GM12872 (cell line): ENCODE measurements around the gene MUS81.
A peak's percentile ranks its signal among the peaks of the same experiment; 100 is the strongest.

Experiments
- TF ChIP-seq, protein P1 (sequence below): IDR thresholded peaks from 3 replicates; pipeline ENCODE4 v1.5.1; 2011; ENCODE audit warnings: low read depth, mild to moderate bottlenecking, low read length, moderate library complexity; ENCODE audit not compliant: insufficient read depth

MUS81 gene

DNA sequence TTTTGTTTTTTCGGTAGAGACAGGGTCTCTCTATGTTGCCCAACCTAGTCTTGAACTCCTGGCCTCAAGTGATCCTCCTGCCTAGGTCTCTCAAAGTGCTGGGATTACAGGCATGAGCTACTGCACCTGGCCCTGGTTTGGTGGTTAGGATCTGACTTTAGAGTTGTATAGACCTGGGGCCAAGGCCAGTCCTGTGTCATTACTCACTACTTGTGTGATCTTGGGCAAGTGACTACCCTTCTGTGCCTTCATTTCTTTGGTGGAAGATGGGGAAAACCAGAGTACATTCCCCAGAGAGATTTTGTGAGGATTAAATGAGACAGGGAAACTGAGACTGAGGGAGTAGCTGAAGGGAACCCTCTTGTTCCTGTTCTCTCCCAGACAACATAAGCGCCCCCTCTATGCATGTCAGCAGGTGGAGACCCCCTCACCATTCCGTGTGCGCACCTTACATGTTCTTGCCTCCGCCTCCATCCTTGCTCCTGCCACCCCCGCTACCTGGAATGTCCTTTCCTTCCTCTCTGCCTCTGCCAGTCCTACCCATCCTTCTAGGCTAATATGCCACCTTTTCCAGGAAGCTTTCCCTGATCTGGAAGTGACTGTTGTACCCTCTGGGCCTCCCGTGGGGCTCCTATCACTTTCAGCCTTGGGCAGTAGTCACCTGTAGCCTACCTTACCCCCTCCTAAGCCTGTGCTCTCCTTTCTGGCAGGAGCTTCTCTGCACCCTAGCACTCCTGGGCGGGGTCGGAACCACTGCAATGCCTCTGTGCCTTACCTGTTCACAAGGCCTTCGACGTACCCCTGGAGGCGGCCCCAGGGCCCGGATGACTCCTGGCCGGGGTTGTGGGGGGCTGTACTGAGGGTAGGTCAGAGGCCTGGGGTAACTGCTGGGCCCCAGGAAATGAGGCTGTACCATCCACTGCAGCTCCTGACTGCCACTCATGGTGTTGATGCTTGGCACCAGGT is 36.1 kb downstream of the MUS81 start:
- TF ChIP-seq, protein P1, sequence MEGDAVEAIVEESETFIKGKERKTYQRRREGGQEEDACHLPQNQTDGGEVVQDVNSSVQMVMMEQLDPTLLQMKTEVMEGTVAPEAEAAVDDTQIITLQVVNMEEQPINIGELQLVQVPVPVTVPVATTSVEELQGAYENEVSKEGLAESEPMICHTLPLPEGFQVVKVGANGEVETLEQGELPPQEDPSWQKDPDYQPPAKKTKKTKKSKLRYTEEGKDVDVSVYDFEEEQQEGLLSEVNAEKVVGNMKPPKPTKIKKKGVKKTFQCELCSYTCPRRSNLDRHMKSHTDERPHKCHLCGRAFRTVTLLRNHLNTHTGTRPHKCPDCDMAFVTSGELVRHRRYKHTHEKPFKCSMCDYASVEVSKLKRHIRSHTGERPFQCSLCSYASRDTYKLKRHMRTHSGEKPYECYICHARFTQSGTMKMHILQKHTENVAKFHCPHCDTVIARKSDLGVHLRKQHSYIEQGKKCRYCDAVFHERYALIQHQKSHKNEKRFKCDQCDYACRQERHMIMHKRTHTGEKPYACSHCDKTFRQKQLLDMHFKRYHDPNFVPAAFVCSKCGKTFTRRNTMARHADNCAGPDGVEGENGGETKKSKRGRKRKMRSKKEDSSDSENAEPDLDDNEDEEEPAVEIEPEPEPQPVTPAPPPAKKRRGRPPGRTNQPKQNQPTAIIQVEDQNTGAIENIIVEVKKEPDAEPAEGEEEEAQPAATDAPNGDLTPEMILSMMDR, result no peak

DNA sequence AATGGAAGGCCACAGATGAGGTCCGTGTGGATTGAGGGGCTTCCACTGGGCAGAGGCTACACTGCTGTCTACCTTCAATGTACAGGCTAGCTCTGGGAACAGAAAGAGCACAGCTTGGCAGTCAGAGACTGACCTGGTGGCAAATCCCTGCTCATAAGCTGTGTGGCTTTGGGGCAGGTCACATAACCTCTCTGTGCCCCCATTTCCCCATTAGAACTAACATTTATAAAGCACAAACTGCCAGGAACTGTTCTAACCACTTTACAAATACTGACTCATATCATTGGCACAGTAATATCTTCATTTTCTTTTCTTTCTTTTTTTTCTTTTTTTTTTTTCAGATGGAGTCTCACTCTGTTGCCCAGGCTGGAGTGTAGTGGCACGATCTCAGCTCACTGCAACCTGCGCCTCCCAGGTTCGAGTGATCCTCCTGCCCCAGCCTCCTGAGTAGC is 36.8 kb downstream of the MUS81 start:
- TF ChIP-seq, protein P1, result no peak

DNA sequence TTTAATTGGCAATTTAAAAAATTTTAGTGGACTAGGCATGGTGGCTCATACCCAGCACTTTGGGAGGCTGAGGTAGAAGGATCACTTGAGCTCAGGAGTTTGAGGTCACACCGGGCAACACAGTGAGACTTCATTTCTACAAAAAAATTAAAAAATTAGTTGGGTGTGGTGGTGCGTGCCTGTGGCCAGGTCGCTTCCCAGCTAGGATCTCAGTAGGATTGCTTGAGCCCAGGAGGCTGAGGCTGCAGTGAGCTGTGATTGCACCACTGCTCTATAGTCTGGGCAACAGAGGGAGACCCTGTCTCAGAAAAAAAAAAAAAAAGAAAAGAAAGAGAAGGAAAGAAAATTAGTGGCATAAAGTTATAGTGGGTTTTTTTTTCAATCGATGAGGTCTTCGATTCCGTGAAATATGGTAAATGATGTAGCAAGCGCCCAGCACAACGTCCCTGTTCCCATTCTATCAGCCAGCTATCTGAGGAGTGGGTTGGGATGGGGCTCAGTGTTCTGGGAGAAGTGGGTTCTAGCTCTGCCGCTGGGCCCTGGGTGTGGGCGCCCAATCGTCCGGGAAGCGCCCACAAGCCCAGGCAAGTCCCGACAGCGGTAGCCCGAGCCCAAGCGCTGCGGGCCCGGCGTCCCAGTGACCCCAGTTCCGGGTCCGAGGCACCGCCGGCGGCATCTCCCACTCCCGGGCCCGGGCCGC is 38.6 kb downstream of the MUS81 start:
- TF ChIP-seq, protein P1, result no peak

DNA sequence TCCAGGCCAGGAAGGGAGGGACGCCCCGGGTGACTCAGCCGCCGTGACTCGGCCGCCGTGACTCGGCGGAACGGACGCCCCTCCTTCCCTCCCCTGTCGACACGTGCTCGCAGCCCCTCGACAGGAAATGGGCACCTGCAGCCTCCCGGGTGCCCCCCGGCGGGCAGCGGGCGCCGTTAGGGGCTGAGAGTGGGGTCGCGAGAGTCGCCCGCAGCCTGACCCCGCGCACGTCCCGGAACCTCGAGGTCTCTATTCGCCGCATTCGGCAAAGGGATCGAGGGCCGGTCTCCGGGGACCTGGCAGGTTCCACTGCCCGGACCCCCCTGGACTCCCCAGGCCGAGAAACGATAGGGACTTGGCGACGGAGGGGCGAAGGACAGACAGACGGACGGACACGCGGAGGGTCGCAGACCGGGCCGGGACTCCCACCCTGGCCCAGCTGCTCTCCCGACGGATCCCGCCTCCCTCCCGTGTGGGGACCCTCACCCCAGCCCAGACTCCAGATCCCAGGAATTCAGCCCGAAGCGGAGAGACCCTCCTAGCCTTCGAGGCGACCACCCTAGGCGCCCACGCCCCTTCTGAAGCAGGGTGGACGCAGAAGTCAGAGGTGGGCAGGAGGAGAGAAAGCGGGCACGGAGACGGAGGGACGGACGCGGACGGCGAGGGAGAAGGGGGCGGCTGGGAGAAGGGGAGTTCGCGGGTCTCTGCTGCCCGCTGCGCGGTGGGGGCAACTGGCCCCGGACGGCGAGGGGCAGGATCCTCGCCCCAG is 39.3 kb downstream of the MUS81 start:
- TF ChIP-seq, protein P1, result 0 out of 3 replicates have a peak, but pooled peaks have one; percentile 5

DNA sequence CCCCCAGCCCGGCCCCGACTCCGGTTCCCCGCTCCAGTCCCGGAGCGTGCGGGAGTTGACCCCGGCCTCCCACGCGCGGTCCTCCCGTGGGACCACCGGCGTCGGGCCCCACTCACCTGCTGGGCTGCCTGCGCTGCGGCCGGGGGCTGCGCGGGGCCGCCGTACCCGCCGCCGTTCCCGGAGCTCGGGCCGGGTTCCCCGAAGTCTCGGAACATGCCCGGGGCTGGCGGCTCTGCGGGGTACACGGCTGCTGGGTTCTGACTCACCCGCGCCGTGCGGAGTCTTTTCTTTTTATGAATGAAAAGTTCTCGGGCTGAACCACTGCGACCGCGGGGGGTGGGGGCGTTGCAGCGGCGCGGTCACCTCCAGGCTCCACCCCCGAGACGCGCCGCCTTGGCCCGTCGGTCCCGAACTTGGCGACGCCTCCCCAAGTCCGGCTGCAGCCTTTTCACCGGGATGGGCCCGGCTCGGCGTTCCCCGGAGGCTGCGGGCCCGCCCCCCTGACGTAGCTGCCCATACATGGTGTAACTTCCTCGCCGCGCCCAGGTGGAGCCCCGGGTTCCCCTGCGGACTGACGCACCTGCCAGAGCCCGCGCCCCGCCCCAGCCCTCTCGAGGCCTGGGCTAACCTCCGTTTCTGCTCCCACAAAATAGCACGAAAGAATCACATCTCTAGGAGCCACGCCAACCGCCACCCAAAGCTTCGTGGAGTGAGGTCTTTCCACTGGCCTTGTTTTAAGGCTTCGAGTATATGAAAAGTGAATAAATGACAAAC is 40.1 kb downstream of the MUS81 start, which contains the start of gene FOSL1:
Gene FOSL1, minus strand, starts transcription at position 264 of the 774 bp plus-strand sequence. Its CDS starts 49 bp downstream, at position 215.
- TF ChIP-seq, protein P1, result no peak

DNA sequence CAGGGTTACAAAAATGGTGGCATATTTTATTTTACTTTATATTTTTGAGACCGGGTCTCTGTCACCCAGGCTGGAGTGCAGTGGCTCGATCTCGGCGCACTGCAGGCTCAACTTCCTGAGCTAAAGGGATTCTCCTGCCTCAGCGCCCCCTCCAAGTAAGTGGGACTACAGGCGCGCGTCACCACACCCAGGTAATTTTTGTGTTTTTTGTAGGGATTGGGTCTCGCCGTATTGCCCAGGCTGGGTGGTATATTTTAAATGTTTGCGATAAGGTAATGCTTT is 40.6 kb downstream of the MUS81 start:
- TF ChIP-seq, protein P1, result no peak
